PC-9 (cell line): ENCODE measurements around the gene STK32B.

ENCODE experiments used
- EZH2 ChIP-seq: fragments of 200-600 bp; sonication (generic); IDR thresholded peaks from 2 replicates; pipeline ENCODE4 v1.8.0; 2017; ENCODE audit warnings: antibody characterized with exemption, low read depth
- TF ChIP-seq, protein P1 (sequence below): fragments of 200-600 bp; sonication (generic); conservative IDR thresholded peaks from 2 replicates; pipeline ENCODE4 v1.6.1; 2017; ENCODE audit warnings: mixed run types, antibody characterized with exemption, mild to moderate bottlenecking, moderate library complexity

DNA sequence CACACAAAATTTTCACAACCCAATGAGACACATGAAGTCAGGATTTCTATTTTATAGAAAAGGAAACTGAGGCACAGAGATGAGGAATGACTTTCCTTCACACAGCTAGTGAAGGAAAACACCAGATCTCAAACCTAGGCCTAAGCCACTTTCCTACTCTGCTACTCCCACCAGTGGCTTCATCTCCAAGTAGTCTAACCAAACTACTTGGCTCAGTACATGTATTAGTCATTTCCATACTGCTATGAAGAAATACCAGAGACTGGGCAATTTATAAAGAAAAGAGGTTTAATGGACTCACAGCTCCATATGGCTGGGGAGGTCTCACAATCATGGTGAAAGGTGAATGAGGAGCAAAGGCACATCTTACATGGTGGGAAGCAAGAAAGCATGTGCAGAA lies 460.5 kb downstream of the STK32B start:
- TF ChIP-seq, protein P1, sequence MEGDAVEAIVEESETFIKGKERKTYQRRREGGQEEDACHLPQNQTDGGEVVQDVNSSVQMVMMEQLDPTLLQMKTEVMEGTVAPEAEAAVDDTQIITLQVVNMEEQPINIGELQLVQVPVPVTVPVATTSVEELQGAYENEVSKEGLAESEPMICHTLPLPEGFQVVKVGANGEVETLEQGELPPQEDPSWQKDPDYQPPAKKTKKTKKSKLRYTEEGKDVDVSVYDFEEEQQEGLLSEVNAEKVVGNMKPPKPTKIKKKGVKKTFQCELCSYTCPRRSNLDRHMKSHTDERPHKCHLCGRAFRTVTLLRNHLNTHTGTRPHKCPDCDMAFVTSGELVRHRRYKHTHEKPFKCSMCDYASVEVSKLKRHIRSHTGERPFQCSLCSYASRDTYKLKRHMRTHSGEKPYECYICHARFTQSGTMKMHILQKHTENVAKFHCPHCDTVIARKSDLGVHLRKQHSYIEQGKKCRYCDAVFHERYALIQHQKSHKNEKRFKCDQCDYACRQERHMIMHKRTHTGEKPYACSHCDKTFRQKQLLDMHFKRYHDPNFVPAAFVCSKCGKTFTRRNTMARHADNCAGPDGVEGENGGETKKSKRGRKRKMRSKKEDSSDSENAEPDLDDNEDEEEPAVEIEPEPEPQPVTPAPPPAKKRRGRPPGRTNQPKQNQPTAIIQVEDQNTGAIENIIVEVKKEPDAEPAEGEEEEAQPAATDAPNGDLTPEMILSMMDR: no peak
- TF ChIP-seq EZH2: no peak
